ENCODE data around the gene ARCN1.

Gene ARCN1

GRCh38 chr11:118606157-118606843 is 34.1 kb downstream of the ARCN1 start:
- TF ChIP-seq CTCF (IDR thresholded peaks at IDR 0.05; ENCODE audit: low read depth, low read length), result no peak
- Histone ChIP-seq H3K9me3 (no peaks in the 10 kb centered on the region), H3K27me3 (no peaks in the 10 kb centered on the region), H3K36me3 (peaks cover 16% of the 10 kb centered on the region), H3K4me3 (ENCODE audit: low read depth, low read length) (no peak overlapping the region), H3K4me1 (peaks cover 27% of the 10 kb centered on the region)
- DNase-seq, result no peak

- no peak for TF ChIP-seq CTCF (IDR thresholded peaks at IDR 0.05; ENCODE audit: low read depth, low read length)
- H3K27me3 ChIP-seq, result no peaks in the 10 kb centered on the region
- no peak overlapping the region for H3K4me3 ChIP-seq (ENCODE audit: low read depth, low read length)
- peaks cover 11% of the 10 kb centered on the region for H3K36me3 ChIP-seq
- H3K9me3 ChIP-seq, result no peaks in the 10 kb centered on the region
- DNase-seq, result no peak
- H3K4me1 ChIP-seq, result peaks cover 27% of the 10 kb centered on the region
These were observed 34.6 kb downstream of the ARCN1 start for GRCh38 chr11:118606844-118607228.

GRCh38 chr11:118607401-118608359 is 35.5 kb downstream of the ARCN1 start, which contains the start of gene PHLDB1:
PHLDB1 (plus strand) TSS chr11:118607615; CDS start chr11:118613837, 6,222 bp downstream.
- Histone ChIP-seq H3K9me3 (no peaks in the 10 kb centered on the region), H3K36me3 (peaks cover 3% of the 10 kb centered on the region; the same call in 1 of the 2 replicates), H3K27me3 (no peaks in the 10 kb centered on the region), H3K4me3 (ENCODE audit: low read depth, low read length) (peak within 1 kb of the TSS; percentile 72), H3K4me1 (peaks cover 27% of the 10 kb centered on the region)
- peak; percentile 59 for TF ChIP-seq CTCF (IDR thresholded peaks at IDR 0.05; ENCODE audit: low read depth, low read length)
- DNase-seq, result peak; percentile 76

- no peak for TF ChIP-seq CTCF (IDR thresholded peaks at IDR 0.05; ENCODE audit: low read depth, low read length)
- peak; percentile 46 for DNase-seq
- Histone ChIP-seq H3K27me3 (no peaks in the 10 kb centered on the region), H3K4me1 (peaks cover 27% of the 10 kb centered on the region), H3K36me3 (no peaks in the 10 kb centered on the region), H3K4me3 (ENCODE audit: low read depth, low read length) (peak overlapping the region; percentile 72), H3K9me3 (no peaks in the 10 kb centered on the region)
These were observed 36.4 kb downstream of the ARCN1 start for GRCh38 chr11:118608360-118609227.

GRCh38 chr11:118609380-118610224 is 37.4 kb downstream of the ARCN1 start:
- peaks cover 25% of the 10 kb centered on the region for H3K4me1 ChIP-seq

More at GRCh38 chr11:118609380-118610224, 37.4 kb downstream of the ARCN1 start:
- no peaks in the 10 kb centered on the region for H3K27me3 ChIP-seq
- no peak for DNase-seq
- H3K36me3 ChIP-seq, result no peaks in the 10 kb centered on the region
- H3K9me3 ChIP-seq, result no peaks in the 10 kb centered on the region
- no peak overlapping the region for H3K4me3 ChIP-seq (ENCODE audit: low read depth, low read length)
- no peak for TF ChIP-seq CTCF (IDR thresholded peaks at IDR 0.05; ENCODE audit: low read depth, low read length)
